GM12878 (cell line): ENCODE measurements around the gene NUP205. TPM values are rescaled to one million over a fixed set of nuclear protein-coding genes. Genes with fewer than 3 reads are reported as not detected.

ENCODE experiments used
- ATAC-seq: fragments of 200-7000 bp; cut with Tn5 transposase; 3 replicates; pipeline ENCODE4 v1.9.1; 2020; ENCODE audit warnings: mild to moderate bottlenecking, moderate library complexity
- BruUV-seq: library from RNA; stranded (reverse); fragments of 400-500 nt; replicated peaks from 2 replicates; lab custom pipeline; 2021; lab: Mats Ljungman, UMichigan
- CTCF ChIA-PET: fragments of 300-600 bp; sonication (Branson Sonifier 250); formaldehyde crosslinking; extraction: SDS; loops from one replicate; lab custom pipeline; 2021; ENCODE audit warnings: inconsistent platforms; lab: Yijun Ruan, JAX
- POLR2A ChIA-PET: fragments of 350-600 bp; formaldehyde crosslinking; extraction: SDS; loops from one replicate; lab custom pipeline; 2021; ENCODE audit warnings: inconsistent platforms; lab: Charles Lee
- RAD21 ChIA-PET: fragments of 300-600 bp; sonication (Branson Sonifier 250); formaldehyde crosslinking; loops from one replicate; lab custom pipeline; 2023; ENCODE audit warnings: antibody characterized with exemption; ENCODE audit not compliant: unreplicated experiment; lab: Charles Lee
- SMC1A ChIA-PET: fragments of 300-600 bp; sonication (Branson Sonifier 250); formaldehyde crosslinking; loops from one replicate; lab custom pipeline; 2023; ENCODE audit not compliant: unreplicated experiment, uncharacterized antibody; lab: Charles Lee
- DNase-seq: peaks from one replicate; pipeline ENCODE4 v3.0.0-alpha.2; 2011; ENCODE audit warnings: low read depth, low spot score
- FAIRE-seq: peaks from 3 replicates; lab custom pipeline; 2011; peaks lifted over from hg19 to GRCh38; lab: Jason Lieb, UNC
- H2AFZ ChIP-seq: 2 replicates; pipeline ENCODE4 v1.6.0; 2011; ENCODE audit warnings: low read depth, low read length, control low read depth; ENCODE audit not compliant: control insufficient read depth
- H3K27ac ChIP-seq: 2 replicates; pipeline ENCODE4 v1.5.1; 2011; ENCODE audit warnings: control low read depth; ENCODE audit not compliant: control insufficient read depth, insufficient read depth
- H3K27me3 ChIP-seq, 2 experiments: replicated peaks in 1 of 2; 2 replicates each; pipeline versions ENCODE4 v1.6.0 to v1.6.1; 2011; ENCODE audit warnings: low read length in 1 of 2; ENCODE audit not compliant: control insufficient read depth in 2 of 2, insufficient read depth in 2 of 2
- H3K36me3 ChIP-seq, 2 experiments: 2 replicates each; pipeline ENCODE4 v1.5.1; 2011; ENCODE audit warnings: low read length in 1 of 2; ENCODE audit not compliant: control insufficient read depth in 2 of 2, insufficient read depth in 2 of 2
- H3K4me1 ChIP-seq: 2 replicates; pipeline ENCODE4 v1.6.1; 2011; ENCODE audit warnings: mild to moderate bottlenecking, low read length, moderate library complexity, mixed read lengths; ENCODE audit not compliant: control insufficient read depth, insufficient read depth
- H3K4me2 ChIP-seq: 2 replicates; pipeline ENCODE4 v1.6.0; 2011; ENCODE audit warnings: control low read depth; ENCODE audit not compliant: control insufficient read depth, insufficient read depth
- H3K4me3 ChIP-seq: fragments of 200-600 bp; sonication (generic); 2 replicates; pipeline ENCODE4 v1.5.1; 2016
- H3K79me2 ChIP-seq: 2 replicates; pipeline ENCODE4 v1.6.0; 2011; ENCODE audit warnings: low read length; ENCODE audit not compliant: control insufficient read depth, insufficient read depth
- H3K9ac ChIP-seq: 2 replicates; pipeline ENCODE4 v1.8.0; 2011; ENCODE audit warnings: low read length, control low read depth, mixed read lengths; ENCODE audit not compliant: control insufficient read depth, insufficient read depth
- H3K9me3 ChIP-seq: replicated peaks from 3 replicates; pipeline ENCODE4 v1.5.1; 2011; ENCODE audit warnings: mild to moderate bottlenecking, low read length; ENCODE audit not compliant: control insufficient read depth, insufficient read depth
- H4K20me1 ChIP-seq: 2 replicates; pipeline ENCODE4 v1.6.0; 2011; ENCODE audit not compliant: control insufficient read depth, insufficient read depth
- CHD4 ChIP-seq: fragments of 200-600 bp; sonication (generic); IDR thresholded peaks from 2 replicates; pipeline ENCODE4 v1.6.1; 2016; ENCODE audit warnings: mild to moderate bottlenecking
- DPF2 ChIP-seq: fragments of 450-650 bp; IDR thresholded peaks from 2 replicates; pipeline ENCODE4 v1.6.1; 2017; ENCODE audit warnings: mild to moderate bottlenecking
- NFYA ChIP-seq: IDR thresholded peaks from 2 replicates; pipeline ENCODE4 v1.6.1; 2011; ENCODE audit warnings: low read depth, mild to moderate bottlenecking, low read length, improper control_type of control experiment, borderline replicate concordance
- POLR2AphosphoS2 ChIP-seq: IDR thresholded peaks from 2 replicates; pipeline ENCODE4 v1.6.1; 2011; ENCODE audit warnings: low read depth, mild to moderate bottlenecking, low read length, improper control_type of control experiment, moderate library complexity
- POU2F2 ChIP-seq: IDR thresholded peaks from 3 replicates; pipeline ENCODE4 v1.6.1; 2011; ENCODE audit warnings: low read depth, mild to moderate bottlenecking, low read length, borderline replicate concordance
- RAD51 ChIP-seq: fragments of 450-650 bp; IDR thresholded peaks from 2 replicates; pipeline ENCODE4 v1.6.1; 2016; ENCODE audit warnings: moderate library complexity, mild to moderate bottlenecking, inconsistent platforms
- SREBF2 ChIP-seq: IDR thresholded peaks from 2 replicates; pipeline ENCODE4 v1.6.1; 2012; ENCODE audit warnings: mild to moderate bottlenecking, low read length
- ZBED1 ChIP-seq: IDR thresholded peaks from 2 replicates; pipeline ENCODE4 v1.6.1; 2016; ENCODE audit warnings: borderline replicate concordance
- ZNF207 ChIP-seq: fragments of 450-650 bp; IDR thresholded peaks from 2 replicates; pipeline ENCODE4 v1.6.1; 2014; ENCODE audit warnings: antibody characterized with exemption, mild to moderate bottlenecking, borderline replicate concordance
- WGBS: methylation state at CpG from one replicate; pipeline ENCODE4 v1.1.6; 2016; ENCODE audit warnings: low lambda C conversion rate; ENCODE audit not compliant: insufficient replicate concordance, insufficient coverage; ENCODE audit errors: missing lambda C conversion rate; 5-methylcytosine and 5-hydroxymethylcytosine counted together
- in situ Hi-C: fragments of 300-500 bp; cut with MboI; formaldehyde crosslinking; loops from 9 replicates; pipeline ENCODE4 v1.14.3; 2018; ENCODE audit warnings: mixed read lengths
- intact Hi-C: fragments of 100-400 bp; cut with micrococcal nuclease; formaldehyde crosslinking; loops from one replicate; pipeline ENCODE4 v1.14.2; 2022; ENCODE audit not compliant: unreplicated experiment
- polyA plus RNA-seq, 11 experiments: library from polyadenylated mRNA; depleted of rRNA in 4 of 11; unstranded in 6 of 11; stranded (reverse) in 5 of 11; fragments of >200 nt; fragmentation: Nextera tagmentation in 4 of 11; fragmentation: Illumina TruSeq in 1 of 11; extraction: Ambion mirVana in 4 of 11; extraction: Trizol in 1 of 11; gene quantifications; 1 replicate in 1 of 11; 2 replicates in 10 of 11; pipeline versions ENCODE4 v1.2.1 to v1.2.3, GENCODE V29; 2011 to 2016; ENCODE audit warnings: inconsistent platforms in 2 of 11, missing spikeins in 2 of 11, low read depth in 1 of 11
- total RNA-seq, 4 experiments: library from RNA; depleted of rRNA in 3 of 4; stranded (reverse); fragments of >200 nt in 3 of 4; fragmentation: Illumina TruSeq in 1 of 4; extraction: Trizol in 1 of 4; gene quantifications; 2 replicates each; pipeline versions ENCODE4 v1.2.1 to v1.2.3, GENCODE V29; 2013 to 2021
- TF ChIP-seq, protein P1 (sequence below): fragments of 450-650 bp; formaldehyde crosslinking; IDR thresholded peaks from 2 replicates; pipeline ENCODE4 v1.4.0; 2020; ENCODE audit warnings: mild to moderate bottlenecking, moderate library complexity
- TF ChIP-seq, protein P2 (sequence below): IDR thresholded peaks from 2 replicates; pipeline ENCODE4 v1.6.1; 2011; ENCODE audit warnings: low read depth, mild to moderate bottlenecking, low read length, moderate library complexity, borderline replicate concordance; ENCODE audit errors: extremely low read depth

Gene NUP205
- total and polyA plus RNA-seq, 10 of the 15 experiments (the other 5 are each of a cell fraction or from before 2014, with no cell fraction given) = 41.4 to 110 (median 85.9) TPM

DNA sequence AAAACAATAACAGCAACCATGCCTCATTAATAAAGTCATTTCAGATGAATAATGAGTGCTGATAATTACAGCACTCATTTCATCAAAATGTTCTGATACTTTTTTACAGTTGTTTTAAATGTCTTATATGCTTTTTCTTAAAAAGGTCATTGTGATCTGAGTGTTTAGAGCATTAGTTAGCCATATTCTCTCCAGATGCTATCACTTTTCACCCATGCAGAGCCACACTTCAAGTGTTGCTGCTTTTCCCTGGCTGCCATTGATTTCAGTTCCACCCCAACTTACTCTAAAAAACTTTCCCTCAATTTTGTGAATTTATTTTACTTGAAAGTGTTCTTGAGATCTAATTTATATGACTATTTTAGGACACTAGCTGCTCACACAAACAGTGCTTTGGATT, 41.8 kb downstream of the NUP205 start:
- Histone ChIP-seq H3K4me1 (no peaks in the 10 kb centered on the region), H3K27ac (no peak overlapping the region), H3K4me3 (no peak overlapping the region), H3K9me3 (no peaks in the 10 kb centered on the region), H3K79me2 (no peaks in the 10 kb centered on the region), H2AFZ (no peak overlapping the region), H3K27me3 (no peaks in the 10 kb centered on the region), H4K20me1 (no peaks in the 10 kb centered on the region), H3K9ac (no peak overlapping the region), H3K4me2 (no peak overlapping the region), H3K36me3 (peaks cover 0 to 49% of the 10 kb centered on the region in 2 experiments)
- ATAC-seq (no peak), DNase-seq (no peak), FAIRE-seq (no peak)
- in situ Hi-C loops (no loop called here), intact Hi-C loops (no loop called here)
- POLR2A ChIA-PET = no interaction called here
- no TSS peak for BruUV-seq
- SMC1A ChIA-PET = interaction anchor here (1.1 kb wide), 1 partner anchor 14 kb away, joined by 3 read pairs; no protein-coding TSS in a partner anchor
- RAD21 ChIA-PET = no interaction called here
- CTCF ChIA-PET = interaction anchor here (0.6 to 1.5 kb wide), 2 partner anchors 13 to 46 kb away, joined by 3 read pairs; no protein-coding TSS in a partner anchor
- TF ChIP-seq NFYA = no peak
- TF ChIP-seq ZNF207 = no peak
- TF ChIP-seq POU2F2 = no peak
- TF ChIP-seq, all 136 proteins: peak for 0

DNA sequence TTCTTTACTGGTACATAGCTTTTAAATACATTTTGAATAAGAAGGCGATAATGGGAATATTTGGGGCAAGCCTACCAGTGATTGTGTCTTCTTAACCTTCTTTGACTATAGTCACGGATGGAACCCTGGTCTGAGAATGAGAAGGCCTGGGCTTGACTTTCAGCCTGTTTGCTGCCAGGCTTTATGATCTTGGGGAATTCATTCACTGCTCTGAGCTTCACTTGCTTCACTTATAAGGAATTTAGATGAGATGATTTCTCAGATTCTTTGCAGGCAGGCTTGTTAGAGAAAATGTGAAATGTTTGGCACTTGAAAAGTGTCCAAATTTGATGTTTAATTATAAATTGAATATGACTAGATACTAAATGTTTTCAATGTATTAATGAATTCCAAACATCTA, 42.5 kb downstream of the NUP205 start:
- Histone ChIP-seq H3K9ac (no peak overlapping the region), H4K20me1 (no peaks in the 10 kb centered on the region), H3K4me1 (no peaks in the 10 kb centered on the region), H3K27me3 (no peaks in the 10 kb centered on the region), H3K4me2 (no peak overlapping the region), H3K9me3 (no peaks in the 10 kb centered on the region), H3K27ac (no peak overlapping the region), H3K79me2 (no peaks in the 10 kb centered on the region), H3K4me3 (no peak overlapping the region), H2AFZ (no peak overlapping the region), H3K36me3 (peaks cover 0 to 47% of the 10 kb centered on the region in 2 experiments)
- intact Hi-C loops = loop anchor here (2.0 kb wide), 1 partner anchor 17 kb away; no protein-coding TSS in a partner anchor
- RAD21 ChIA-PET = no interaction called here
- no TSS peak for BruUV-seq
- WGBS = 87% methylated on average over 2 of the region's 2 CpGs
- POLR2A ChIA-PET = interaction anchor here (0.5 kb wide), 1 partner anchor 10 kb away, joined by 3 read pairs; no protein-coding TSS in a partner anchor
- DNase-seq (no peak), FAIRE-seq (no peak), ATAC-seq (no peak)
- TF ChIP-seq RAD51 (no peak), ZBED1 (no peak), DPF2 (no peak), ZNF207 (no peak), NFYA (no peak), POLR2AphosphoS2 (no peak), SREBF2 (no peak), CHD4 (no peak)
- TF ChIP-seq, protein P1, sequence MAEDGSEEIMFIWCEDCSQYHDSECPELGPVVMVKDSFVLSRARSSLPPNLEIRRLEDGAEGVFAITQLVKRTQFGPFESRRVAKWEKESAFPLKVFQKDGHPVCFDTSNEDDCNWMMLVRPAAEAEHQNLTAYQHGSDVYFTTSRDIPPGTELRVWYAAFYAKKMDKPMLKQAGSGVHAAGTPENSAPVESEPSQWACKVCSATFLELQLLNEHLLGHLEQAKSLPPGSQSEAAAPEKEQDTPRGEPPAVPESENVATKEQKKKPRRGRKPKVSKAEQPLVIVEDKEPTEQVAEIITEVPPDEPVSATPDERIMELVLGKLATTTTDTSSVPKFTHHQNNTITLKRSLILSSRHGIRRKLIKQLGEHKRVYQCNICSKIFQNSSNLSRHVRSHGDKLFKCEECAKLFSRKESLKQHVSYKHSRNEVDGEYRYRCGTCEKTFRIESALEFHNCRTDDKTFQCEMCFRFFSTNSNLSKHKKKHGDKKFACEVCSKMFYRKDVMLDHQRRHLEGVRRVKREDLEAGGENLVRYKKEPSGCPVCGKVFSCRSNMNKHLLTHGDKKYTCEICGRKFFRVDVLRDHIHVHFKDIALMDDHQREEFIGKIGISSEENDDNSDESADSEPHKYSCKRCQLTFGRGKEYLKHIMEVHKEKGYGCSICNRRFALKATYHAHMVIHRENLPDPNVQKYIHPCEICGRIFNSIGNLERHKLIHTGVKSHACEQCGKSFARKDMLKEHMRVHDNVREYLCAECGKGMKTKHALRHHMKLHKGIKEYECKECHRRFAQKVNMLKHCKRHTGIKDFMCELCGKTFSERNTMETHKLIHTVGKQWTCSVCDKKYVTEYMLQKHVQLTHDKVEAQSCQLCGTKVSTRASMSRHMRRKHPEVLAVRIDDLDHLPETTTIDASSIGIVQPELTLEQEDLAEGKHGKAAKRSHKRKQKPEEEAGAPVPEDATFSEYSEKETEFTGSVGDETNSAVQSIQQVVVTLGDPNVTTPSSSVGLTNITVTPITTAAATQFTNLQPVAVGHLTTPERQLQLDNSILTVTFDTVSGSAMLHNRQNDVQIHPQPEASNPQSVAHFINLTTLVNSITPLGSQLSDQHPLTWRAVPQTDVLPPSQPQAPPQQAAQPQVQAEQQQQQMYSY (CRISPR knock-in tag) = no peak
- TF ChIP-seq, protein P2, sequence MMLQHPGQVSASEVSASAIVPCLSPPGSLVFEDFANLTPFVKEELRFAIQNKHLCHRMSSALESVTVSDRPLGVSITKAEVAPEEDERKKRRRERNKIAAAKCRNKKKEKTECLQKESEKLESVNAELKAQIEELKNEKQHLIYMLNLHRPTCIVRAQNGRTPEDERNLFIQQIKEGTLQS = no peak
- SMC1A ChIA-PET = interaction anchor here (1.1 kb wide), 1 partner anchor 15 kb away, joined by 3 read pairs; no protein-coding TSS in a partner anchor
- CTCF ChIA-PET = interaction anchor here (0.5 to 1.5 kb wide), 3 partner anchors 26 to 157 kb away, joined by 3 read pairs; no protein-coding TSS in a partner anchor
- in situ Hi-C loops = no loop called here
